H9 (cell line): ENCODE results near the gene LARP4B. TPM values are rescaled to one million over a fixed set of nuclear protein-coding genes. Genes with fewer than 3 reads are reported as not detected.

Source experiments
- DNase-seq: peaks from one replicate; pipeline ENCODE4 v3.0.0-alpha.2; 2017
- H2AFZ ChIP-seq: one replicate; pipeline ENCODE4 v1.6.1; 2013; ENCODE audit warnings: mild to moderate bottlenecking, low read length, control low read depth, moderate library complexity
- H2AK5ac ChIP-seq: 2 replicates; pipeline ENCODE4 v1.6.1; 2013; ENCODE audit warnings: low read length, control low read depth, mixed read lengths; ENCODE audit not compliant: insufficient read length
- H2BK120ac ChIP-seq: one replicate; pipeline ENCODE4 v1.6.1; 2013; ENCODE audit warnings: low read depth, mild to moderate bottlenecking, low read length, control low read depth, inconsistent platforms; ENCODE audit not compliant: poor library complexity, severe bottlenecking
- H2BK12ac ChIP-seq: 2 replicates; pipeline ENCODE4 v1.6.1; 2013; ENCODE audit warnings: low read length, control low read depth, mixed read lengths, low read depth; ENCODE audit not compliant: insufficient read length
- H2BK15ac ChIP-seq: 2 replicates; pipeline ENCODE4 v1.6.1; 2013; ENCODE audit warnings: low read depth, low read length, control low read depth
- H2BK20ac ChIP-seq: one replicate; pipeline ENCODE4 v1.6.1; 2013; ENCODE audit warnings: low read depth, mild to moderate bottlenecking, low read length, control low read depth, inconsistent platforms; ENCODE audit not compliant: poor library complexity, severe bottlenecking
- H2BK5ac ChIP-seq: 2 replicates; pipeline ENCODE4 v1.6.1; 2013; ENCODE audit warnings: low read length, control low read depth, mixed read lengths; ENCODE audit not compliant: insufficient read length
- H3K14ac ChIP-seq: 2 replicates; pipeline ENCODE4 v1.6.1; 2013; ENCODE audit warnings: low read length, control low read depth; ENCODE audit not compliant: insufficient read depth
- H3K18ac ChIP-seq: 2 replicates; pipeline ENCODE4 v1.6.1; 2013; ENCODE audit warnings: low read depth, mild to moderate bottlenecking, mixed read lengths, low read length, control low read depth; ENCODE audit not compliant: insufficient read length
- H3K23ac ChIP-seq: 2 replicates; pipeline ENCODE4 v1.6.1; 2013; ENCODE audit warnings: low read length, control low read depth, mixed read lengths, low read depth; ENCODE audit not compliant: insufficient read length
- H3K23me2 ChIP-seq: 2 replicates; pipeline ENCODE4 v1.6.1; 2013; ENCODE audit warnings: low read depth, mild to moderate bottlenecking, mixed read lengths, low read length, control low read depth; ENCODE audit not compliant: insufficient read length, poor library complexity, severe bottlenecking
- H3K27ac ChIP-seq: 2 replicates; pipeline ENCODE4 v1.5.1; 2013; ENCODE audit warnings: low read length, control low read depth, mixed read lengths, low read depth; ENCODE audit not compliant: insufficient read length
- H3K27me3 ChIP-seq: 2 replicates; pipeline ENCODE4 v1.6.1; 2013; ENCODE audit warnings: low read length, control low read depth, inconsistent platforms; ENCODE audit not compliant: insufficient read depth
- H3K4ac ChIP-seq: 2 replicates; pipeline ENCODE4 v1.6.1; 2013; ENCODE audit warnings: low read depth, mild to moderate bottlenecking, control low read depth, inconsistent platforms, low read length, moderate library complexity
- H3K4me1 ChIP-seq: 2 replicates; pipeline ENCODE4 v1.6.1; 2013; ENCODE audit warnings: low read length, control low read depth, inconsistent platforms; ENCODE audit not compliant: insufficient read depth
- H3K4me2 ChIP-seq: 2 replicates; pipeline ENCODE4 v1.6.1; 2013; ENCODE audit warnings: low read length, control low read depth, mixed read lengths; ENCODE audit not compliant: insufficient read length, insufficient read depth
- H3K56ac ChIP-seq: 2 replicates; pipeline ENCODE4 v1.6.1; 2013; ENCODE audit warnings: low read depth, mild to moderate bottlenecking, mixed read lengths, low read length, control low read depth; ENCODE audit not compliant: insufficient read length
- H3K79me1 ChIP-seq: 2 replicates; pipeline ENCODE4 v1.6.1; 2013; ENCODE audit warnings: low read depth, mild to moderate bottlenecking, moderate library complexity, low read length, control low read depth, inconsistent platforms; ENCODE audit not compliant: insufficient read depth, poor library complexity, severe bottlenecking
- H3K79me2 ChIP-seq: 2 replicates; pipeline ENCODE4 v1.6.1; 2013; ENCODE audit warnings: low read length, control low read depth, inconsistent platforms; ENCODE audit not compliant: insufficient read depth
- H3K9ac ChIP-seq: 2 replicates; pipeline ENCODE4 v1.6.1; 2013; ENCODE audit warnings: low read length, control low read depth, mixed read lengths; ENCODE audit not compliant: insufficient read length; ENCODE audit errors: extremely low read depth
- H3K9me3 ChIP-seq: one replicate; pipeline ENCODE4 v1.6.1; 2013; ENCODE audit warnings: low read depth, low read length, inconsistent platforms; ENCODE audit not compliant: control insufficient read depth
- H3T11ph ChIP-seq: one replicate; pipeline ENCODE4 v1.6.1; 2013; ENCODE audit warnings: mild to moderate bottlenecking, low read length, control low read depth, inconsistent platforms
- H4K20me1 ChIP-seq: one replicate; pipeline ENCODE4 v1.6.1; 2013; ENCODE audit not compliant: control insufficient read depth, insufficient read length, insufficient read depth
- H4K5ac ChIP-seq: 2 replicates; pipeline ENCODE4 v1.6.1; 2013; ENCODE audit warnings: low read depth, mild to moderate bottlenecking, mixed read lengths, low read length, control low read depth; ENCODE audit not compliant: insufficient read length
- H4K8ac ChIP-seq: replicated peaks from 2 replicates; pipeline ENCODE4 v1.6.1; 2013; ENCODE audit warnings: low read length, control low read depth, mixed read lengths, low read depth; ENCODE audit not compliant: insufficient read length
- H4K91ac ChIP-seq: 2 replicates; pipeline ENCODE4 v1.6.1; 2013; ENCODE audit warnings: low read depth, mild to moderate bottlenecking, moderate library complexity, mixed read lengths, low read length, control low read depth; ENCODE audit not compliant: insufficient read length
- H3K27ac Mint-ChIP-seq, 3 experiments: 2 replicates in 2 of 3; 3 replicates in 1 of 3; pipeline ENCODE4 v1.8.0; 2020 to 2021; ENCODE audit warnings: mixed read lengths in 3 of 3, mild to moderate bottlenecking in 1 of 3, moderate library complexity in 1 of 3
- H3K27me3 Mint-ChIP-seq: 2 replicates; pipeline ENCODE4 v1.8.0; 2021; ENCODE audit warnings: low read depth, mild to moderate bottlenecking, moderate library complexity, mixed read lengths
- H3K36me3 Mint-ChIP-seq, 3 experiments: 2 replicates in 2 of 3; 3 replicates in 1 of 3; pipeline ENCODE4 v1.8.0; 2020 to 2021; ENCODE audit warnings: low read depth in 3 of 3, mixed read lengths in 3 of 3; ENCODE audit not compliant: insufficient read depth in 1 of 3
- H3K4me1 Mint-ChIP-seq, 2 experiments: 2 replicates each; pipeline ENCODE4 v1.8.0; 2020; ENCODE audit warnings: mixed read lengths in 2 of 2
- H3K4me3 Mint-ChIP-seq, 2 experiments: 2 replicates in 1 of 2; 3 replicates in 1 of 2; pipeline ENCODE4 v1.8.0; 2020 to 2021; ENCODE audit warnings: mild to moderate bottlenecking in 2 of 2, mixed read lengths in 2 of 2, moderate library complexity in 1 of 2
- H3K9me3 Mint-ChIP-seq, 2 experiments: 2 replicates in 1 of 2; 3 replicates in 1 of 2; pipeline ENCODE4 v1.8.0; 2020; ENCODE audit warnings: mild to moderate bottlenecking in 2 of 2, mixed read lengths in 2 of 2, moderate library complexity in 1 of 2
- WGBS: extraction: QIAGEN DNeasy Blood & Tissue Kit; methylation state at CpG from one replicate; pipeline ENCODE4 v1.1.7; 2013; ENCODE audit warnings: missing lambda C conversion rate, low lambda C conversion rate, mixed read lengths; ENCODE audit not compliant: insufficient read length; ENCODE audit errors: extremely low coverage; 5-methylcytosine and 5-hydroxymethylcytosine counted together
- total RNA-seq: library from RNA; stranded (reverse); gene quantifications from 2 replicates; pipeline ENCODE4 v1.2.1, GENCODE V29; 2021
- TF ChIP-seq, protein P1 (sequence below): fragments of 200-600 bp; sonication (generic); conservative IDR thresholded peaks from 3 replicates; pipeline ENCODE4 v1.8.0; 2021; ENCODE audit warnings: antibody characterized with exemption, mild to moderate bottlenecking

Gene LARP4B
- total RNA-seq, 1 experiment from 2014 or later, result 88.9 TPM

DNA sequence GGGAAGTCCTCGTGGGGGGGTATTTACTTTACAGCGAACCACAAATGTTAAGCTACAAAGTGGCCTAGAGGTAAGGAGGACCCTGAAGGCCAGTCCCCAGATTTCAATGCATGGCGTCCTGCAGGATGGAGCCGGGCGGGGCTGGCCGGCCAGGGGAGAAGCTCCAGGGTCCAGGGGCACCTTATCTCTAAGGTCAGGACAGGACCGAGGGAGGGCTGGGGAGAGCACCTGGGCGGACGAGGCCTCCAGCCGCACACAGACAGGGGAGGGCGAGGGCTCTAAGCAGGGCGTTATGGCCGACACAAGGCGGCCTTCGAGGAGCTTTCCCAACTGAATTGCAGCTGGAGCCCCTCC, 145.7 kb downstream of the LARP4B start:
- H3K79me2 ChIP-seq, result no peaks in the 10 kb centered on the region
- Mint-ChIP-seq H3K27ac (no peak overlapping the region; a peak in 1 of 7 replicates), H3K27me3 (peaks cover 60% of the 10 kb centered on the region), H3K36me3 (no peaks in the 10 kb centered on the region), H3K4me1 (peaks cover 4 to 10% of the 10 kb centered on the region in 2 experiments; a peak in 3 of 4 replicates), H3K4me3 (no peak overlapping the region; a peak in 1 of 5 replicates), H3K9me3 (no peaks in the 10 kb centered on the region)
- no peaks in the 10 kb centered on the region for H3K4me1 ChIP-seq
- H3K27me3 ChIP-seq, result peaks cover 3% of the 10 kb centered on the region; the same call in 1 of the 2 replicates
- H2AK5ac ChIP-seq, result no peak overlapping the region
- H4K20me1 ChIP-seq, result no peaks in the 10 kb centered on the region
- no peak overlapping the region for H3K56ac ChIP-seq
- H2BK5ac ChIP-seq, result no peak overlapping the region
- TF ChIP-seq, protein P1, sequence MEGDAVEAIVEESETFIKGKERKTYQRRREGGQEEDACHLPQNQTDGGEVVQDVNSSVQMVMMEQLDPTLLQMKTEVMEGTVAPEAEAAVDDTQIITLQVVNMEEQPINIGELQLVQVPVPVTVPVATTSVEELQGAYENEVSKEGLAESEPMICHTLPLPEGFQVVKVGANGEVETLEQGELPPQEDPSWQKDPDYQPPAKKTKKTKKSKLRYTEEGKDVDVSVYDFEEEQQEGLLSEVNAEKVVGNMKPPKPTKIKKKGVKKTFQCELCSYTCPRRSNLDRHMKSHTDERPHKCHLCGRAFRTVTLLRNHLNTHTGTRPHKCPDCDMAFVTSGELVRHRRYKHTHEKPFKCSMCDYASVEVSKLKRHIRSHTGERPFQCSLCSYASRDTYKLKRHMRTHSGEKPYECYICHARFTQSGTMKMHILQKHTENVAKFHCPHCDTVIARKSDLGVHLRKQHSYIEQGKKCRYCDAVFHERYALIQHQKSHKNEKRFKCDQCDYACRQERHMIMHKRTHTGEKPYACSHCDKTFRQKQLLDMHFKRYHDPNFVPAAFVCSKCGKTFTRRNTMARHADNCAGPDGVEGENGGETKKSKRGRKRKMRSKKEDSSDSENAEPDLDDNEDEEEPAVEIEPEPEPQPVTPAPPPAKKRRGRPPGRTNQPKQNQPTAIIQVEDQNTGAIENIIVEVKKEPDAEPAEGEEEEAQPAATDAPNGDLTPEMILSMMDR, result no peak
- H3K4me2 ChIP-seq, result no peak overlapping the region
- H2AFZ ChIP-seq, result no peak overlapping the region
- no peak overlapping the region for H3K14ac ChIP-seq
- no peak overlapping the region for H3T11ph ChIP-seq
- no peak overlapping the region for H2BK12ac ChIP-seq
- H3K9ac ChIP-seq, result no peak overlapping the region
- no peak overlapping the region for H3K23ac ChIP-seq
- no peaks in the 10 kb centered on the region for H3K79me1 ChIP-seq
- no CpG with 5 or more reads among the region's 15 CpGs for WGBS
- H2BK120ac ChIP-seq, result no peak overlapping the region
- H3K9me3 ChIP-seq, result no peaks in the 10 kb centered on the region
- no peak overlapping the region for H2BK15ac ChIP-seq
- no peak overlapping the region for H4K8ac ChIP-seq
- H4K91ac ChIP-seq, result no peak overlapping the region
- H3K4ac ChIP-seq, result no peak overlapping the region
- H3K23me2 ChIP-seq, result no peaks in the 10 kb centered on the region
- no peak overlapping the region for H3K18ac ChIP-seq
- no peak overlapping the region for H4K5ac ChIP-seq
- peak; percentile 26 for DNase-seq
- H2BK20ac ChIP-seq, result no peak overlapping the region
- H3K27ac ChIP-seq, result no peak overlapping the region
